ENCODE results near the gene RFESD. TPM values are rescaled to one million over a fixed set of nuclear protein-coding genes. Genes with fewer than 3 reads are reported as not detected.

The RFESD gene
- total and polyA plus RNA-seq, 10 of the 15 experiments (the other 5 are each of a cell fraction or from before 2014, with no cell fraction given): 1.9 to 14.7 (median 4.9) TPM

GRCh38 chr5:95600557-95600956 lies 46.0 kb upstream of the RFESD start:
- H3K27me3 ChIP-seq (replicated peaks in 1 of 2; ENCODE audit: control insufficient read depth in 2 of 2, insufficient read depth in 2 of 2, low read length in 1 of 2): no peaks in the 10 kb centered on the region
- WGBS (ENCODE audit: insufficient coverage, insufficient replicate concordance, low lambda C conversion rate, missing lambda C conversion rate): 100% methylated on average over 1 of the region's 1 CpG
- ChIA-PET POLR2A (no interaction called here), RAD21 (ENCODE audit: unreplicated experiment) (no interaction called here), CTCF (interaction anchor here (1.0 kb wide), 1 partner anchor 11 kb away, joined by 3 read pairs; no protein-coding TSS in a partner anchor), SMC1A (ENCODE audit: uncharacterized antibody, unreplicated experiment) (interaction anchor here (1.1 kb wide), 1 partner anchor 18 kb away, joined by 3 read pairs; no protein-coding TSS in a partner anchor)
- no peak for DNase-seq (ENCODE audit: low read depth, low spot score)
- H3K79me2 ChIP-seq (ENCODE audit: control insufficient read depth, insufficient read depth, low read length): no peaks in the 10 kb centered on the region
- H3K4me2 ChIP-seq (ENCODE audit: control insufficient read depth, insufficient read depth): no peak overlapping the region
- intact Hi-C loops (cut with micrococcal nuclease; ENCODE audit: unreplicated experiment) (no loop called here), in situ Hi-C loops (cut with MboI) (no loop called here)
- no peak overlapping the region for H3K27ac ChIP-seq (ENCODE audit: control insufficient read depth, insufficient read depth)
- H3K4me3 ChIP-seq: no peak overlapping the region
- BruUV-seq (replicated peaks): no TSS peak
- no peaks in the 10 kb centered on the region for H3K4me1 ChIP-seq (ENCODE audit: control insufficient read depth, insufficient read depth, low read length)
- FAIRE-seq: no peak
- ATAC-seq: no peak
- H4K20me1 ChIP-seq (ENCODE audit: control insufficient read depth, insufficient read depth): no peaks in the 10 kb centered on the region
- no peak overlapping the region for H2AFZ ChIP-seq (ENCODE audit: control insufficient read depth, low read depth, low read length)
- no peaks in the 10 kb centered on the region for H3K36me3 ChIP-seq (ENCODE audit: control insufficient read depth in 2 of 2, insufficient read depth in 2 of 2, low read length in 1 of 2)
- H3K9me3 ChIP-seq (replicated peaks; ENCODE audit: control insufficient read depth, insufficient read depth, low read length): no peaks in the 10 kb centered on the region
- TF ChIP-seq CREB1 (IDR thresholded peaks at IDR 0.05; ENCODE audit: low read depth) (no peak), NBN (IDR thresholded peaks at IDR 0.05) (no peak)
- TF ChIP-seq, protein P1, sequence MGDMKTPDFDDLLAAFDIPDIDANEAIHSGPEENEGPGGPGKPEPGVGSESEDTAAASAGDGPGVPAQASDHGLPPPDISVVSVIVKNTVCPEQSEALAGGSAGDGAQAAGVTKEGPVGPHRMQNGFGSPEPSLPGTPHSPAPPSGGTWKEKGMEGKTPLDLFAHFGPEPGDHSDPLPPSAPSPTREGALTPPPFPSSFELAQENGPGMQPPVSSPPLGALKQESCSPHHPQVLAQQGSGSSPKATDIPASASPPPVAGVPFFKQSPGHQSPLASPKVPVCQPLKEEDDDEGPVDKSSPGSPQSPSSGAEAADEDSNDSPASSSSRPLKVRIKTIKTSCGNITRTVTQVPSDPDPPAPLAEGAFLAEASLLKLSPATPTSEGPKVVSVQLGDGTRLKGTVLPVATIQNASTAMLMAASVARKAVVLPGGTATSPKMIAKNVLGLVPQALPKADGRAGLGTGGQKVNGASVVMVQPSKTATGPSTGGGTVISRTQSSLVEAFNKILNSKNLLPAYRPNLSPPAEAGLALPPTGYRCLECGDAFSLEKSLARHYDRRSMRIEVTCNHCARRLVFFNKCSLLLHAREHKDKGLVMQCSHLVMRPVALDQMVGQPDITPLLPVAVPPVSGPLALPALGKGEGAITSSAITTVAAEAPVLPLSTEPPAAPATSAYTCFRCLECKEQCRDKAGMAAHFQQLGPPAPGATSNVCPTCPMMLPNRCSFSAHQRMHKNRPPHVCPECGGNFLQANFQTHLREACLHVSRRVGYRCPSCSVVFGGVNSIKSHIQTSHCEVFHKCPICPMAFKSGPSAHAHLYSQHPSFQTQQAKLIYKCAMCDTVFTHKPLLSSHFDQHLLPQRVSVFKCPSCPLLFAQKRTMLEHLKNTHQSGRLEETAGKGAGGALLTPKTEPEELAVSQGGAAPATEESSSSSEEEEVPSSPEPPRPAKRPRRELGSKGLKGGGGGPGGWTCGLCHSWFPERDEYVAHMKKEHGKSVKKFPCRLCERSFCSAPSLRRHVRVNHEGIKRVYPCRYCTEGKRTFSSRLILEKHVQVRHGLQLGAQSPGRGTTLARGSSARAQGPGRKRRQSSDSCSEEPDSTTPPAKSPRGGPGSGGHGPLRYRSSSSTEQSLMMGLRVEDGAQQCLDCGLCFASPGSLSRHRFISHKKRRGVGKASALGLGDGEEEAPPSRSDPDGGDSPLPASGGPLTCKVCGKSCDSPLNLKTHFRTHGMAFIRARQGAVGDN (IDR thresholded peaks at IDR 0.05): no peak
- no peak overlapping the region for H3K9ac ChIP-seq (ENCODE audit: control insufficient read depth, insufficient read depth, low read length)

- no peak for ATAC-seq
- H2AFZ ChIP-seq (ENCODE audit: control insufficient read depth, low read depth, low read length): no peak overlapping the region
- intact Hi-C loops (cut with micrococcal nuclease; ENCODE audit: unreplicated experiment): no loop called here
- ChIA-PET POLR2A (no interaction called here), CTCF (no interaction called here), RAD21 (ENCODE audit: unreplicated experiment) (no interaction called here), SMC1A (ENCODE audit: uncharacterized antibody, unreplicated experiment) (no interaction called here)
- in situ Hi-C loops (cut with MboI): no loop called here
- TF ChIP-seq CBX3 (IDR thresholded peaks at IDR 0.05; ENCODE audit: borderline replicate concordance, low read depth) (no peak), JUND (IDR thresholded peaks at IDR 0.05; ENCODE audit: low read depth, low read length) (no peak), CHD1 (IDR thresholded peaks at IDR 0.05; ENCODE audit: low read depth, low read length) (no peak), TAF1 (IDR thresholded peaks at IDR 0.05; ENCODE audit: borderline replicate concordance, low read depth, low read length) (no peak), YBX1 (IDR thresholded peaks at IDR 0.05) (no peak), CBFB (IDR thresholded peaks at IDR 0.05; ENCODE audit: low read depth) (no peak), USF1 (IDR thresholded peaks at IDR 0.05; ENCODE audit: borderline replicate concordance, extremely low read length, insufficient read depth, low read depth, low read length) (no peak)
- no peaks in the 10 kb centered on the region for H3K4me1 ChIP-seq (ENCODE audit: control insufficient read depth, insufficient read depth, low read length)
- BruUV-seq (replicated peaks): no TSS peak
- no peak overlapping the region for H3K4me2 ChIP-seq (ENCODE audit: control insufficient read depth, insufficient read depth)
- H3K27me3 ChIP-seq (replicated peaks in 1 of 2; ENCODE audit: control insufficient read depth in 2 of 2, insufficient read depth in 2 of 2, low read length in 1 of 2): no peaks in the 10 kb centered on the region
- no peaks in the 10 kb centered on the region for H4K20me1 ChIP-seq (ENCODE audit: control insufficient read depth, insufficient read depth)
- FAIRE-seq: no peak
- no peaks in the 10 kb centered on the region for H3K79me2 ChIP-seq (ENCODE audit: control insufficient read depth, insufficient read depth, low read length)
- no peak overlapping the region for H3K4me3 ChIP-seq
- WGBS (ENCODE audit: insufficient coverage, insufficient replicate concordance, low lambda C conversion rate, missing lambda C conversion rate): 98% methylated on average over 5 of the region's 5 CpGs
- no peak for DNase-seq (ENCODE audit: low read depth, low spot score)
- H3K9ac ChIP-seq (ENCODE audit: control insufficient read depth, insufficient read depth, low read length): no peak overlapping the region
- H3K36me3 ChIP-seq (ENCODE audit: control insufficient read depth in 2 of 2, insufficient read depth in 2 of 2, low read length in 1 of 2): no peaks in the 10 kb centered on the region
- H3K27ac ChIP-seq (ENCODE audit: control insufficient read depth, insufficient read depth): no peak overlapping the region
- no peaks in the 10 kb centered on the region for H3K9me3 ChIP-seq (replicated peaks; ENCODE audit: control insufficient read depth, insufficient read depth, low read length)
Measured at GRCh38 chr5:95605786-95606185, 40.8 kb upstream of the RFESD start.

All from GM12878 (cell line).